HFFc6 (cell line): ENCODE data around the gene RIN2. TPM values are rescaled to one million over a fixed set of nuclear protein-coding genes. Genes with fewer than 3 reads are reported as not detected.

Experiments used
- DNase-seq: peaks from one replicate; pipeline ENCODE4 v3.0.0-alpha.2; 2018
- H3K27ac Mint-ChIP-seq: 2 replicates; pipeline ENCODE4 v1.8.0; 2020; ENCODE audit warnings: mild to moderate bottlenecking, mixed read lengths
- H3K27me3 Mint-ChIP-seq: 2 replicates; pipeline ENCODE4 v1.8.0; 2021; ENCODE audit warnings: mild to moderate bottlenecking, moderate library complexity, mixed read lengths; ENCODE audit not compliant: insufficient read depth
- H3K36me3 Mint-ChIP-seq: 2 replicates; pipeline ENCODE4 v1.8.0; 2021; ENCODE audit warnings: low read depth, mixed read lengths
- H3K4me1 Mint-ChIP-seq: 2 replicates; pipeline ENCODE4 v1.8.0; 2020; ENCODE audit warnings: low read depth, mixed read lengths
- H3K4me3 Mint-ChIP-seq: 2 replicates; pipeline ENCODE4 v1.8.0; 2020; ENCODE audit warnings: mild to moderate bottlenecking, moderate library complexity, mixed read lengths
- H3K9me3 Mint-ChIP-seq: 2 replicates; pipeline ENCODE4 v1.8.0; 2020; ENCODE audit warnings: mild to moderate bottlenecking, mixed read lengths
- CTCF ChIP-seq: fragments of 200-600 bp; sonication (generic); IDR thresholded peaks from 2 replicates; pipeline ENCODE4 v1.5.0; 2021; ENCODE audit warnings: antibody characterized with exemption, mild to moderate bottlenecking
- total RNA-seq, 6 experiments: library from RNA; stranded (reverse); fragmentation: NEBNext Ultra II Directional; extraction: Animal tissue kit (Norgen Biotek cat#: 25700); gene quantifications; 2 replicates in 1 of 6; 3 replicates in 5 of 6; pipeline ENCODE4 v1.2.3, GENCODE V29; 2021

RIN2 gene
- total RNA-seq, 6 experiments from 2014 or later = 41.0 to 44.0 (median 43.5) TPM

GRCh38 chr20:19765266-19765665 is 7.2 kb downstream of the RIN2 start:
- Mint-ChIP-seq H3K4me3 (no peak overlapping the region), H3K9me3 (no peaks in the 10 kb centered on the region), H3K4me1 (peaks cover 38% of the 10 kb centered on the region), H3K27me3 (no peaks in the 10 kb centered on the region; the same call in 1 of the 2 replicates), H3K27ac (no peak overlapping the region), H3K36me3 (peaks cover 9% of the 10 kb centered on the region)
- no peak for TF ChIP-seq CTCF
- no peak for DNase-seq

- no peaks in the 10 kb centered on the region for H3K9me3 Mint-ChIP-seq
- no peak for DNase-seq
- no peak overlapping the region for H3K4me3 Mint-ChIP-seq
- H3K27ac Mint-ChIP-seq = no peak overlapping the region
- H3K27me3 Mint-ChIP-seq = no peaks in the 10 kb centered on the region; the same call in 1 of the 2 replicates
- TF ChIP-seq CTCF = no peak
- peaks cover 9% of the 10 kb centered on the region for H3K36me3 Mint-ChIP-seq
- peaks cover 32% of the 10 kb centered on the region for H3K4me1 Mint-ChIP-seq
Observed at GRCh38 chr20:19765913-19766312, 7.9 kb downstream of the RIN2 start.

GRCh38 chr20:19767070-19767469 is 9.0 kb downstream of the RIN2 start:
- Mint-ChIP-seq H3K9me3 (no peaks in the 10 kb centered on the region), H3K27me3 (no peaks in the 10 kb centered on the region; the same call in 1 of the 2 replicates), H3K27ac (no peak overlapping the region), H3K4me1 (peaks cover 24% of the 10 kb centered on the region), H3K4me3 (no peak overlapping the region), H3K36me3 (peaks cover 10% of the 10 kb centered on the region)
- no peak for DNase-seq
- no peak for TF ChIP-seq CTCF

GRCh38 chr20:19768325-19768842 is 10.3 kb downstream of the RIN2 start:
- no peaks in the 10 kb centered on the region for H3K9me3 Mint-ChIP-seq
- TF ChIP-seq CTCF = no peak
- H3K27ac Mint-ChIP-seq = no peak overlapping the region
- DNase-seq = no peak
- no peaks in the 10 kb centered on the region; the same call in 1 of the 2 replicates for H3K27me3 Mint-ChIP-seq
- H3K36me3 Mint-ChIP-seq = 0 out of 2 replicates have a peak, but pooled peaks cover 7% of the 10 kb centered on the region
- H3K4me1 Mint-ChIP-seq = peaks cover 20% of the 10 kb centered on the region
- no peak overlapping the region for H3K4me3 Mint-ChIP-seq

GRCh38 chr20:19769507-19769906 is 11.4 kb downstream of the RIN2 start:
- no peak for TF ChIP-seq CTCF
- Mint-ChIP-seq H3K4me3 (no peak overlapping the region), H3K9me3 (no peaks in the 10 kb centered on the region), H3K27me3 (no peaks in the 10 kb centered on the region; the same call in 1 of the 2 replicates), H3K4me1 (peaks cover 9% of the 10 kb centered on the region), H3K27ac (no peak overlapping the region), H3K36me3 (0 out of 2 replicates have a peak, but pooled peaks cover 7% of the 10 kb centered on the region)
- no peak for DNase-seq
